Measurements from ENCODE around the gene RNF181. TPM values are rescaled to one million over a fixed set of nuclear protein-coding genes. Genes with fewer than 3 reads are reported as not detected.

The RNF181 gene
- total RNA-seq, 1 experiment from 2014 or later, result 77.5 TPM

DNA sequence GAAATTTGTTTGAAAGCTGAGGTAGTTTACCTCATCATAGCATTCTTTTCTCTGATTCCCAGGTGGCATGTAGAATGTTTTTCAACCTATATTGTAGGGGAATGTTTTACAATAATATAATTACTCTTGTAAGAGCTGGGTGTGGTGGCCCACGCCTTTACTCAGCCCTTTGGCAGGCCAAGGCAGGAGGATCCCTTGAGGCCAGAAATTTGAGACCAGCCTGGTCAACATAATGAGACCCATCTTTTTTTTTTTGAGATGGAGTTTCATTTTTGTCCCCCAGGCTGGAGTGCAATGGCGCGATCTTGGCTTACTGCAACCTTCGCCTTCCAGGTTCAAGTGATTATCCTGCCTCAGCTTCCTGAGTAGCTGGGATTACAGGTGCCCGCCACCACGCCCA, 24.1 kb downstream of the RNF181 start:
- RAD21 ChIA-PET (ENCODE audit: low non-redundant PET in 1 of 2, low total read pairs in 2 of 2, uncharacterized antibody in 2 of 2, unreplicated experiment in 2 of 2), result no interaction called here

More for the DNA sequence above, 24.1 kb downstream of the RNF181 start:
- Histone ChIP-seq H4K20me1 (ENCODE audit: insufficient read depth) (no peaks in the 10 kb centered on the region), H3K79me2 (ENCODE audit: insufficient read depth, low read length) (peaks cover 79% of the 10 kb centered on the region), H3K27ac (ENCODE audit: low read depth, low read length) (no peak overlapping the region), H3K4me1 (ENCODE audit: control insufficient read depth in 1 of 2, insufficient read depth in 2 of 2, low read length in 2 of 2) (peaks cover 8 to 19% of the 10 kb centered on the region in 2 experiments; a peak in 3 of 4 replicates), H3K4me2 (ENCODE audit: low read length) (no peak overlapping the region), H3K9me2 (ENCODE audit: insufficient read depth) (no peaks in the 10 kb centered on the region), H2AFZ (ENCODE audit: low read depth, low read length, poor library complexity, severe bottlenecking) (no peak overlapping the region), H3K36me3 (ENCODE audit: control insufficient read depth in 1 of 2, insufficient read depth in 2 of 2, low read length in 2 of 2) (peaks cover 44 to 54% of the 10 kb centered on the region in 2 experiments), H3K27me3 (ENCODE audit: insufficient read depth, low read length) (no peaks in the 10 kb centered on the region), H3K4me3 (replicated peaks in 1 of 2; ENCODE audit: low read depth in 1 of 2, low read length in 2 of 2) (no peak overlapping the region), H3K9ac (ENCODE audit: low read length) (no peak overlapping the region), H3K9me3 (ENCODE audit: control insufficient read depth in 1 of 2, insufficient read depth in 1 of 2, low read depth in 1 of 2, low read length in 2 of 2) (no peaks in the 10 kb centered on the region)
- DNase-seq (ENCODE audit: low read depth, low spot score) (no peak), ATAC-seq (no peak)
- BruUV-seq (replicated peaks), result no TSS peak
- POLR2A ChIA-PET, result no interaction called here
- CTCF ChIA-PET, result interaction anchor here (2.0 kb wide), 1 partner anchor 18 kb away, joined by 7 read pairs; no protein-coding TSS in a partner anchor
- intact Hi-C loops (cut with micrococcal nuclease), result no loop called here
- TF ChIP-seq ZBTB33 (IDR thresholded peaks at IDR 0.05; ENCODE audit: extremely low read depth, insufficient replicate concordance, low read length) (no peak), POLR2A (IDR thresholded peaks at IDR 0.05; ENCODE audit: borderline replicate concordance, extremely low read depth, insufficient read depth, insufficient read length) (no peak), MAX (IDR thresholded peaks at IDR 0.05) (no peak), ZNF274 (IDR thresholded peaks at IDR 0.05; ENCODE audit: low read depth, low read length) (no peak), SP1 (IDR thresholded peaks at IDR 0.05; ENCODE audit: low read depth) (no peak), CTCF (IDR thresholded peaks at IDR 0.05 in 2 of 3, conservative IDR thresholded peaks at IDR 0.05 in 1 of 3; ENCODE audit: borderline replicate concordance in 1 of 3, insufficient read depth in 1 of 3, low read depth in 2 of 3, low read length in 2 of 3) (no peak), SRF (IDR thresholded peaks at IDR 0.05; ENCODE audit: low read depth) (no peak), POLR2AphosphoS5 (IDR thresholded peaks at IDR 0.05; ENCODE audit: low read depth, low read length) (no peak), SIN3A (IDR thresholded peaks at IDR 0.05; ENCODE audit: low read depth) (no peak), RAD21 (IDR thresholded peaks at IDR 0.05; ENCODE audit: low read depth) (no peak), CEBPB (IDR thresholded peaks at IDR 0.05; ENCODE audit: low read depth) (no peak), JUND (IDR thresholded peaks at IDR 0.05) (no peak), ZFX (IDR thresholded peaks at IDR 0.05) (no peak)
- TF ChIP-seq, protein P1, sequence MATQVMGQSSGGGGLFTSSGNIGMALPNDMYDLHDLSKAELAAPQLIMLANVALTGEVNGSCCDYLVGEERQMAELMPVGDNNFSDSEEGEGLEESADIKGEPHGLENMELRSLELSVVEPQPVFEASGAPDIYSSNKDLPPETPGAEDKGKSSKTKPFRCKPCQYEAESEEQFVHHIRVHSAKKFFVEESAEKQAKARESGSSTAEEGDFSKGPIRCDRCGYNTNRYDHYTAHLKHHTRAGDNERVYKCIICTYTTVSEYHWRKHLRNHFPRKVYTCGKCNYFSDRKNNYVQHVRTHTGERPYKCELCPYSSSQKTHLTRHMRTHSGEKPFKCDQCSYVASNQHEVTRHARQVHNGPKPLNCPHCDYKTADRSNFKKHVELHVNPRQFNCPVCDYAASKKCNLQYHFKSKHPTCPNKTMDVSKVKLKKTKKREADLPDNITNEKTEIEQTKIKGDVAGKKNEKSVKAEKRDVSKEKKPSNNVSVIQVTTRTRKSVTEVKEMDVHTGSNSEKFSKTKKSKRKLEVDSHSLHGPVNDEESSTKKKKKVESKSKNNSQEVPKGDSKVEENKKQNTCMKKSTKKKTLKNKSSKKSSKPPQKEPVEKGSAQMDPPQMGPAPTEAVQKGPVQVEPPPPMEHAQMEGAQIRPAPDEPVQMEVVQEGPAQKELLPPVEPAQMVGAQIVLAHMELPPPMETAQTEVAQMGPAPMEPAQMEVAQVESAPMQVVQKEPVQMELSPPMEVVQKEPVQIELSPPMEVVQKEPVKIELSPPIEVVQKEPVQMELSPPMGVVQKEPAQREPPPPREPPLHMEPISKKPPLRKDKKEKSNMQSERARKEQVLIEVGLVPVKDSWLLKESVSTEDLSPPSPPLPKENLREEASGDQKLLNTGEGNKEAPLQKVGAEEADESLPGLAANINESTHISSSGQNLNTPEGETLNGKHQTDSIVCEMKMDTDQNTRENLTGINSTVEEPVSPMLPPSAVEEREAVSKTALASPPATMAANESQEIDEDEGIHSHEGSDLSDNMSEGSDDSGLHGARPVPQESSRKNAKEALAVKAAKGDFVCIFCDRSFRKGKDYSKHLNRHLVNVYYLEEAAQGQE (IDR thresholded peaks at IDR 0.05; ENCODE audit: low read depth), result no peak
- TF ChIP-seq, protein P2, sequence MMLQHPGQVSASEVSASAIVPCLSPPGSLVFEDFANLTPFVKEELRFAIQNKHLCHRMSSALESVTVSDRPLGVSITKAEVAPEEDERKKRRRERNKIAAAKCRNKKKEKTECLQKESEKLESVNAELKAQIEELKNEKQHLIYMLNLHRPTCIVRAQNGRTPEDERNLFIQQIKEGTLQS (IDR thresholded peaks at IDR 0.05), result no peak
